Measurements from ENCODE around the gene OSBPL10.

The OSBPL10 gene

GRCh38 chr3:31896026-31896425 lies 85.0 kb downstream of the OSBPL10 start:
- no peak for DNase-seq
- Histone ChIP-seq H3K36me3 (ENCODE audit: control insufficient read depth, insufficient read depth, low read length) (no peaks in the 10 kb centered on the region), H3K27ac (ENCODE audit: insufficient read depth, low read length, poor library complexity, severe bottlenecking) (no peak overlapping the region), H3K9me3 (ENCODE audit: control insufficient read depth, low read length) (no peaks in the 10 kb centered on the region), H3K4me3 (ENCODE audit: insufficient read depth, low read depth, low read length, poor library complexity, severe bottlenecking) (no peak overlapping the region), H3K4me1 (ENCODE audit: control insufficient read depth, insufficient read depth, low read length, poor library complexity, severe bottlenecking) (no peaks in the 10 kb centered on the region), H3K27me3 (replicated peaks; ENCODE audit: control insufficient read depth, insufficient read depth, low read length, poor library complexity, severe bottlenecking) (no peaks in the 10 kb centered on the region)

- DNase-seq: no peak
- H3K27ac ChIP-seq (ENCODE audit: insufficient read depth, low read length, poor library complexity, severe bottlenecking): no peak overlapping the region
These were observed 85.6 kb downstream of the OSBPL10 start for GRCh38 chr3:31895471-31895870.

GRCh38 chr3:31892916-31893573 lies 88.0 kb downstream of the OSBPL10 start:
- Histone ChIP-seq H3K4me1 (ENCODE audit: control insufficient read depth, insufficient read depth, low read length, poor library complexity, severe bottlenecking) (no peaks in the 10 kb centered on the region), H3K36me3 (ENCODE audit: control insufficient read depth, insufficient read depth, low read length) (no peaks in the 10 kb centered on the region), H3K4me3 (ENCODE audit: insufficient read depth, low read depth, low read length, poor library complexity, severe bottlenecking) (no peak overlapping the region), H3K9me3 (ENCODE audit: control insufficient read depth, low read length) (no peaks in the 10 kb centered on the region), H3K27ac (ENCODE audit: insufficient read depth, low read length, poor library complexity, severe bottlenecking) (no peak overlapping the region), H3K27me3 (replicated peaks; ENCODE audit: control insufficient read depth, insufficient read depth, low read length, poor library complexity, severe bottlenecking) (no peaks in the 10 kb centered on the region)
- DNase-seq: no peak

More at GRCh38 chr3:31895471-31895870, 85.6 kb downstream of the OSBPL10 start:
- H3K4me1 ChIP-seq (ENCODE audit: control insufficient read depth, insufficient read depth, low read length, poor library complexity, severe bottlenecking): no peaks in the 10 kb centered on the region
- H3K4me3 ChIP-seq (ENCODE audit: insufficient read depth, low read depth, low read length, poor library complexity, severe bottlenecking): no peak overlapping the region
- no peaks in the 10 kb centered on the region for H3K27me3 ChIP-seq (replicated peaks; ENCODE audit: control insufficient read depth, insufficient read depth, low read length, poor library complexity, severe bottlenecking)
- no peaks in the 10 kb centered on the region for H3K9me3 ChIP-seq (ENCODE audit: control insufficient read depth, low read length)
- no peaks in the 10 kb centered on the region for H3K36me3 ChIP-seq (ENCODE audit: control insufficient read depth, insufficient read depth, low read length)

GRCh38 chr3:31892500-31892899 lies 88.6 kb downstream of the OSBPL10 start:
- no peak overlapping the region for H3K4me3 ChIP-seq (ENCODE audit: insufficient read depth, low read depth, low read length, poor library complexity, severe bottlenecking)
- H3K27me3 ChIP-seq (replicated peaks; ENCODE audit: control insufficient read depth, insufficient read depth, low read length, poor library complexity, severe bottlenecking): no peaks in the 10 kb centered on the region
- no peak for DNase-seq
- no peaks in the 10 kb centered on the region for H3K9me3 ChIP-seq (ENCODE audit: control insufficient read depth, low read length)
- no peaks in the 10 kb centered on the region for H3K4me1 ChIP-seq (ENCODE audit: control insufficient read depth, insufficient read depth, low read length, poor library complexity, severe bottlenecking)
- H3K27ac ChIP-seq (ENCODE audit: insufficient read depth, low read length, poor library complexity, severe bottlenecking): no peak overlapping the region
- H3K36me3 ChIP-seq (ENCODE audit: control insufficient read depth, insufficient read depth, low read length): no peaks in the 10 kb centered on the region

- H3K4me1 ChIP-seq (ENCODE audit: control insufficient read depth, insufficient read depth, low read length, poor library complexity, severe bottlenecking): no peaks in the 10 kb centered on the region
- no peaks in the 10 kb centered on the region for H3K36me3 ChIP-seq (ENCODE audit: control insufficient read depth, insufficient read depth, low read length)
- H3K9me3 ChIP-seq (ENCODE audit: control insufficient read depth, low read length): no peaks in the 10 kb centered on the region
- H3K27me3 ChIP-seq (replicated peaks; ENCODE audit: control insufficient read depth, insufficient read depth, low read length, poor library complexity, severe bottlenecking): no peaks in the 10 kb centered on the region
- no peak for DNase-seq
- no peak overlapping the region for H3K27ac ChIP-seq (ENCODE audit: insufficient read depth, low read length, poor library complexity, severe bottlenecking)
- H3K4me3 ChIP-seq (ENCODE audit: insufficient read depth, low read depth, low read length, poor library complexity, severe bottlenecking): no peak overlapping the region
These were observed 89.1 kb downstream of the OSBPL10 start for GRCh38 chr3:31891876-31892455.

GRCh38 chr3:31890742-31891469 lies 90.2 kb downstream of the OSBPL10 start:
- Histone ChIP-seq H3K27ac (ENCODE audit: insufficient read depth, low read length, poor library complexity, severe bottlenecking) (no peak overlapping the region), H3K36me3 (ENCODE audit: control insufficient read depth, insufficient read depth, low read length) (no peaks in the 10 kb centered on the region), H3K4me1 (ENCODE audit: control insufficient read depth, insufficient read depth, low read length, poor library complexity, severe bottlenecking) (no peaks in the 10 kb centered on the region), H3K9me3 (ENCODE audit: control insufficient read depth, low read length) (no peaks in the 10 kb centered on the region), H3K4me3 (ENCODE audit: insufficient read depth, low read depth, low read length, poor library complexity, severe bottlenecking) (no peak overlapping the region), H3K27me3 (replicated peaks; ENCODE audit: control insufficient read depth, insufficient read depth, low read length, poor library complexity, severe bottlenecking) (no peaks in the 10 kb centered on the region)
- no peak for DNase-seq

- Histone ChIP-seq H3K9me3 (ENCODE audit: control insufficient read depth, low read length) (no peaks in the 10 kb centered on the region), H3K4me3 (ENCODE audit: insufficient read depth, low read depth, low read length, poor library complexity, severe bottlenecking) (no peak overlapping the region), H3K36me3 (ENCODE audit: control insufficient read depth, insufficient read depth, low read length) (no peaks in the 10 kb centered on the region), H3K4me1 (ENCODE audit: control insufficient read depth, insufficient read depth, low read length, poor library complexity, severe bottlenecking) (no peaks in the 10 kb centered on the region), H3K27me3 (replicated peaks; ENCODE audit: control insufficient read depth, insufficient read depth, low read length, poor library complexity, severe bottlenecking) (no peaks in the 10 kb centered on the region), H3K27ac (ENCODE audit: insufficient read depth, low read length, poor library complexity, severe bottlenecking) (no peak overlapping the region)
- no peak for DNase-seq
These were observed 91.1 kb downstream of the OSBPL10 start for GRCh38 chr3:31890007-31890406.

GRCh38 chr3:31885235-31885634 lies 95.8 kb downstream of the OSBPL10 start:
- Histone ChIP-seq H3K4me1 (ENCODE audit: control insufficient read depth, insufficient read depth, low read length, poor library complexity, severe bottlenecking) (no peaks in the 10 kb centered on the region), H3K27ac (ENCODE audit: insufficient read depth, low read length, poor library complexity, severe bottlenecking) (no peak overlapping the region), H3K9me3 (ENCODE audit: control insufficient read depth, low read length) (no peaks in the 10 kb centered on the region), H3K4me3 (ENCODE audit: insufficient read depth, low read depth, low read length, poor library complexity, severe bottlenecking) (no peak overlapping the region), H3K36me3 (ENCODE audit: control insufficient read depth, insufficient read depth, low read length) (no peaks in the 10 kb centered on the region), H3K27me3 (replicated peaks; ENCODE audit: control insufficient read depth, insufficient read depth, low read length, poor library complexity, severe bottlenecking) (no peaks in the 10 kb centered on the region)
- DNase-seq: no peak

- no peaks in the 10 kb centered on the region for H3K9me3 ChIP-seq (ENCODE audit: control insufficient read depth, low read length)
- no peak for DNase-seq
- H3K27me3 ChIP-seq (replicated peaks; ENCODE audit: control insufficient read depth, insufficient read depth, low read length, poor library complexity, severe bottlenecking): no peaks in the 10 kb centered on the region
- no peaks in the 10 kb centered on the region for H3K4me1 ChIP-seq (ENCODE audit: control insufficient read depth, insufficient read depth, low read length, poor library complexity, severe bottlenecking)
- H3K4me3 ChIP-seq (ENCODE audit: insufficient read depth, low read depth, low read length, poor library complexity, severe bottlenecking): no peak overlapping the region
- H3K36me3 ChIP-seq (ENCODE audit: control insufficient read depth, insufficient read depth, low read length): no peaks in the 10 kb centered on the region
- H3K27ac ChIP-seq (ENCODE audit: insufficient read depth, low read length, poor library complexity, severe bottlenecking): no peak overlapping the region
These were observed 96.8 kb downstream of the OSBPL10 start for GRCh38 chr3:31884251-31884650.

- Histone ChIP-seq H3K27me3 (replicated peaks; ENCODE audit: control insufficient read depth, insufficient read depth, low read length, poor library complexity, severe bottlenecking) (no peaks in the 10 kb centered on the region), H3K4me3 (ENCODE audit: insufficient read depth, low read depth, low read length, poor library complexity, severe bottlenecking) (no peak overlapping the region), H3K4me1 (ENCODE audit: control insufficient read depth, insufficient read depth, low read length, poor library complexity, severe bottlenecking) (no peaks in the 10 kb centered on the region), H3K9me3 (ENCODE audit: control insufficient read depth, low read length) (no peaks in the 10 kb centered on the region), H3K36me3 (ENCODE audit: control insufficient read depth, insufficient read depth, low read length) (no peaks in the 10 kb centered on the region), H3K27ac (ENCODE audit: insufficient read depth, low read length, poor library complexity, severe bottlenecking) (no peak overlapping the region)
- DNase-seq: no peak
These were observed 98.2 kb downstream of the OSBPL10 start for GRCh38 chr3:31882895-31883294.
